GM21360 (cell line): ENCODE measurements around the gene TUG1.

Experiments used
- ATAC-seq: cut with Tn5 transposase; IDR thresholded peaks from one replicate; pipeline ENCODE4 v1.9.1; 2021; ENCODE audit warnings: mild to moderate bottlenecking, moderate library complexity; ENCODE audit not compliant: unreplicated experiment

TUG1 gene

DNA sequence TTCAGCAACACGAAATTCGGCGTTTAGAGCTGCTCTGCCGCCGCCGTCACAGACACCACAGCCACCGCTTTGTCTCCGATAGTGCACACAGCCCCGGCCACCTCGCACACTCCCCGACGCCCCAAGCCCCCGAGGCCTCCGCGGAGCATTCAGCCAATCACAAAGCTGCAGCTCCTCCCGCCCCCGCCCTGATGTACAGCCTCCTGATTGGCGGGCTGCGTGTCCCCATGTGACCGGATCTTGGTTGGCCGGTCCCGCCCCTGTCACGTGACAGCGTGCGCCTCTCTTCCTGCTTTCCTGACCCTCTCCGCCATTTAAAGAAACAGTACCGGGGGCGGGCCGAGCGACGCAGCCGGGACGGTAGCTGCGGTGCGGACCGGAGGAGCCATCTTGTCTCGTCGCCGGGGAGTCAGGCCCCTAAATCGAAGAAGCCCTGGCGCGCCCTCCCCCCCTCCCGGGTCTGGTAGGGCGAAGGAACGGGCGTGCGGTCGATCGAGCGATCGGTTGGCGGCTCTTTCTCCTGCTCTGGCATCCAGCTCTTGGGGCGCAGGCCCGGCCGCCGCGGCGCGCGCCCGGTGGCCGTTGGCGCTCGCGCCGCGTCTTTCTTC lies at the start of gene TUG1:
TUG1 (plus strand) TSS at position 342 of the 608 bp plus-strand sequence.
- ATAC-seq: peak; percentile 71

DNA sequence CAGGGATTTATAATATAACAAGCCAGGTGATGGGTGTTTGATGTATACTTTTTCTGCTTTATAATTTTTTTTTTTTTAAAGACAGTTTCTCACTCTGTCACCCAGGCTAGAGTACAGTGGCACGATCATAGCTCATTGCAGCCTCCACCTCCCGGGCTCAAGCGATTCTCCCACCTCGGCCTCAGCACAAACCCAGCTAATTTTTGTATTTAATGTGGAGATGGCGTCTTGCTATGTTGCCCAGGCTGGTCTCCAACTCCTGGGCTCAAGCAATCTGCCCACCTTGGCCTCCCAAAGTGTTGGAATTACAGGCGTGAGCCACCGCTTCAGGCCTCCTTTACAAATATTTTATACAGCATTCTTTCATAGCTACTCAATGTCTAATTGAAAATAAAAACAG lies 49.1 kb upstream of the TUG1 start:
- ATAC-seq: no peak

- no peak for ATAC-seq
Observed at GRCh38 chr22:30920407-30920806, 48.7 kb upstream of the TUG1 start.

DNA sequence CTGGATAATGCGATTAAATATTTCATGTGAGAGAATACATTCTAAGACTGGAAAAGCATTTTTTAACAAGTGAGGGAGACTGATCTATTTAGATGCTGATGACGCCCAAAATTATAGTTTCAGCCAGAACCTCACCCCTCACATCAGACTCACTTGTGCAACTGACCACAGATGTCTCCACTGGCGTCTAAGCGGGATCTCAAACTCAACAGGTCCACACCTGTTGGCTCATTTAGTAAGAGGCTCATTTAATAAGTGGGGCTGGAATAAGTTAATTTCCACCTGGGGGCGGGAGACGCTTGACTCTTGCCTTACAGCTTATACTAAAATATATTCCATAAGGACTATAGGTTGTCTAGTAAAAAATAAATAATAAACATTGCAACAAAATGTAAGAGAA lies 48.0 kb upstream of the TUG1 start:
- ATAC-seq: no peak

- ATAC-seq: no peak
Observed at GRCh38 chr22:30922151-30922611, 46.9 kb upstream of the TUG1 start.

- no peak for ATAC-seq
Observed at GRCh38 chr22:30923168-30923900, 45.7 kb upstream of the TUG1 start.

GRCh38 chr22:30925667-30926066 lies 43.4 kb upstream of the TUG1 start:
- no peak for ATAC-seq

DNA sequence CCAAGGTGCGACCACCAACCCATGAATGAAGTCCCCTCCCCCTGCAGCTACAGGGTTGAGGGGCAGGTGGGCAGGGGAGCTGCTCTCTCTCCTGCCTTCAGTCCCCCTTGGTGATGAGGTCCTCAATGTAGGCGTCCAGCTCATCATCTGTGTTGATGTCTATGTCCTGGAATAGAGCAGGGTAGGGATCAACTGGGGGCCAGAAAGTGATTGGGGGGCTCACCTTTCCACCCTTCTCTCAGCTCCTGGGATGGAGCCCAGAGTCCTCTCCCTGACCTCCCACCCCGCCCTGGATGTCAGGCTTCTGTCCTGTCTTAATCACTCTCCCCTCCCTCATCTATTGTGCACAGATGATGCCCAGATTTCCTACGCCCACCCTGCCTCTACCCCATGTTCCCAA lies 42.4 kb upstream of the TUG1 start:
- ATAC-seq: no peak

DNA sequence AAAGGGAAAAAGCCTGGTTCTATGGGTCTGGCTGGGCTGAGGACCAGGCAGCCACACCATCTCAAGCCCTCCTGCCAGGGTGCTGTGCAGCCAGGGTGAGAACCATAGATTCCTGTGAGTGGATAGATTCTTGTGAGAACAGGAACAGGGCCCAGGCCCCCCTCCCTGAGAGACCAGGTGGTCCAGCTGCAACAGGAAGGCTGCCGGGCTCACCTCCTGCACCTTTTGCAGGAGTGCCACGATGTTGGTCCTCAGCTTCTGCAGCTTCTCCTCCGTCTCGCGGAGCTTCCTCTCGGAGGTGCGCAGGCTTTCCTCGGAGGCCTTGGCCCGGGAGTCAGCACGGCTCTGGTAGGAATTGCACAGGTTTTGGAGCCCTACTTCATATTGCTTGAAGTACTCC lies 41.3 kb upstream of the TUG1 start:
- ATAC-seq: no peak

DNA sequence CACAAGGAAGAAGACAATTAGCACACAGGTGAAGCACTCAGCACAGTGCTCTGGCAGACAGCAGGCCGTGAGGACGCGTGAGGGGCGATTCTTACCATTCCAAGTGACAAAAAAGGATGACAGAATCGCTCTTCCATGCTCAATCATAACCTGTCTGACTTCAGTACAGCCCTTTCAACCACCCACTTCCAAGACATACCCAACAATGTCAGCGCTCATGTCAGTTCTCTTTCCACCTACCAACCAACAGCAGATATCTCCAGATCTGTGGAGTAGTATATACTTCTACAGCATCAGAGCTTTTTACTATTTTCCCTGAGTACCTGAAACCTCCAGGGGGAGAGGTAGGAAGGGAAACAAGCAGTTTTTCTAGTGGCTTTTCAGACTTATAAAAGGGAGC lies 40.7 kb upstream of the TUG1 start:
- no peak for ATAC-seq

DNA sequence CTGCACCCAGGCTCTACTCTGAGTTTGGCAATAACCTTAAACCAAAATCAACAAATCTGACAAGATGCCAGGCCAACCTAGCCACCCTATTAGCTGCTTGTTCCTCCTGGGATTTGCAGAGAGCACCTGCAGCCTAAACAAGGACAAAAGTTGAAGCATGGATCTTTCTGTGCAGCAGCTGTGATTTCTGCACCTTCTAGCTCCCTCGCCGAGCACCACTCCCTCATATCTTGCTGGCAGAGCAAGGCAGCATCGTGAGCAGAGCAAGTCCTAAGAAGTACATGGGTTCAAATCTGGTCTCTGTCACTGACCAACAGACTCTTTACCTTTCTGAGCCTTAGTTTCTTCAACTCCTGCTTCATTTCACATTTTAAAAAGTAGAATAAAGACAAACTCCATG lies 38.8 kb upstream of the TUG1 start:
- no peak for ATAC-seq

DNA sequence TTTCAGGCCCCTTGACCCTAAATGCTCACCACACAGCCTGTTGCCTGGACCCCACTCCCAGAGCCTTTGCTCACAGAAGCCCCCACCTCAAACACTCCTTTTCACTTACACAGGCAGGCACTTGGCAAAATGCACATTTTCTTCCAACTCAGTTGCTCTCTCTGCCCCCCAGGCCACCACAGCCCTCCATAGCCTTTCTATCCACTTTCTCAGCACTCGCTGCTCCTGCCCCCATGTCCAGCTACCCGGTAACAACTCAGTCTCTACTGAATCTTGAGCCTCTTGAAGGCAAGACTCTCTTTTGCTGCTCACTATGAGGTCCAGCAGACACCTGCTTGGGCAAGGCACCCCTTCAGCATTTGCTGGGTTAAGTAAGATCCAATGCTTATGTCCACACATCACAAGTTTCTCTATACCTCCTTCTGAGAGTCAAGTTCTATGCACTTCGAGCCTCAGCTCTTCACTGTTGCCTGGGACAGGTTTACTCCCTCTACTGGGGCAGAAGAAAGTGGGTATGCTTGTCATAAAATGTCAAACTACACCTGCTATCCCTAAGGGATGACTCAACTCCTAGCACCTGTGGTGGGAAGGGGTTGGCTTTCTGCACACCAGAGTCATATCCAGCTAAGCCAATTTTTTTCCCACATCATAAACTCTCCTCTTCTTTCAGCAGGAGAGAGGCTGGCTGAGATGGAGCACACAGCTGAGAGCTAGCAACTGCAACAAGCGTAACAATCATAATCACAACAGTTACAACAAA lies 37.3 kb upstream of the TUG1 start:
- ATAC-seq: no peak

GRCh38 chr22:30932661-30933060 lies 36.4 kb upstream of the TUG1 start:
- no peak for ATAC-seq

DNA sequence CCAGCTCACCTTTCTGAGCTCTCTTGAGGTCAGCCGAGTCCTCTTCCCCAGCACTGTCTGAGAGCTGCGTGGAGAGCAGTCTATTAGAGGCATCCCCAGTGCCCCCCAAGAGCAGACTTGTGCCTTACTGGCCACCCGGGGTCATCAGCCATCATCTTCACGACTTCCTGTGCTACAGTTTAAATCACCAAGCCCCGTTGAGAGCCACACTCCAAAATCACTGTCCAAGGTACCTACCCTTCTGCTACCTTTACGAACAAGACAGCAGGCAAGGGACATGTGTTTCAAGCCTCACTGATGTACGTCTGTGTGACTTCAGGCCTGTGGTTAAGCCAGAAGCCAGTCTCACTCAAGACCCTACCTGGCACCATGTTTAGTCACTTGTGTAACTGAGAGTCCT lies 35.6 kb upstream of the TUG1 start:
- no peak for ATAC-seq

GRCh38 chr22:30934053-30934452 lies 35.0 kb upstream of the TUG1 start:
- ATAC-seq: no peak

DNA sequence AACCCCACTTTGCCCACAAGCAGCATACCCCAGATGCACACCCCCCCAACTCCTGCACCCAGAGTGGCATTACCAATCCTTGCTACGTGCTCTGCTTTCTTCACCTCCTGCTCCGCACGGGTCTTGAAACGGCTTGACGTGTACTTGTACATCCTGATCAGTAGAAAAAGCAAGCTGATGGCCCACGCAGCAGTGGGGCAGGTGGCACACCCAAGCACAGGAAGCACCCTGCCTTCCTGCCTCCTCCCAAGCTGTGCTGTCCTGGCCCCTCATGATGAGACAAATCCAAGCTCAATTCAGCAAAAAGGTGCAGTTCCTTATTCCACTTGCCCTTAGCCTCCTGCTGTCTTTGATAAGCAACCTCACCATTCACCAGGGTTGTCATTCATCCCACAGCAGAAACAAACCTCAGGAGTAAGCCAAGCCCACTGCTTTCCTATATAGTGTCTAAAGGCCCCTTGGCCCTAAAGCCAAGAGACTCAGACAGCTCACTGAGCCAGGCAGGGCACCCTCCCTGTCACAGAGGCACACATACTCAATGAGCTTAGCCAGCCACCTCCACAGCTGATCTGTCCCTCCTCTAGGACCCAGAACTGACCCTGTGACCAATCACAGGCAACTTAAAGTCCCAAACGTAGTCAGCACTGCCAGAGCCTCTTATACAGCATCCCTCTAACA lies 28.2 kb upstream of the TUG1 start:
- no peak for ATAC-seq

DNA sequence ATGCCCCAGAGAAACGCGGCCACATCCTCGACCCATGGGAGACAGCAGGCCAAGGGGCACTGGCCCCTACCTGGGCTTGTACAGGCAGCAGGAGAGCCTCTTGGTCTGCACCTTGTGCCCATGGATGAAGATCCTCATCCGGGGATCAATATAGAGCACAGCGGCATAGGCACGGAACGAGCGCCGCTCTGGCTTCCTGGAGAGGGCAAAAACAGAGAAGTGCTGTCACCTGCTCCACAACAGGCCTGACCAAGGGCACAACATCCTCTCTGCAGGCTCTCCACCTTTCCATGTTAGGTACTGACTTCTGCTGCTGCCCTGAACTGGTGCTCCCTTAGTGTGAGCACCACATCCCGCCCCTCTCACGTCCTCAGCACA lies 27.7 kb upstream of the TUG1 start:
- ATAC-seq: no peak

- ATAC-seq: no peak
Observed at GRCh38 chr22:30943368-30943767, 25.7 kb upstream of the TUG1 start.

DNA sequence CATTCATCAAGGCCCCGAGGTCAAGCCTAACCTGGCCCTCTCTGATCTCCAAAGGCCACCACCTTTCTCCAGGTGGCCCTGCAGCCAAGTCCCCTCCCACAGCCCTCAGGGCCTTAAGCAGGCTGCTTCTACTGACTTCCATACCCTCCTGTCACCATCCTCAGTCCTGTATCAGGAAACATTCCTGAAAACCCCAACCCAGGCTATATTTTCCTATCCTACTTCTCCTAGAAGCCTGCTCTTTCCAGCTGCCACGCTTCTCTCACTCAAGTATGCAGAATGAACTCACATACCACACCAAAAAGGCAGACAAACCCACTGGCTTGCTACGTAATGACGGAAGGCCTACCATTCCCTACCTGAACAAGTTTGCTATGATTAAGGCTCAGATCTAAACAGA lies 24.1 kb upstream of the TUG1 start:
- no peak for ATAC-seq

GRCh38 chr22:30945653-30946052 lies 23.4 kb upstream of the TUG1 start:
- no peak for ATAC-seq

DNA sequence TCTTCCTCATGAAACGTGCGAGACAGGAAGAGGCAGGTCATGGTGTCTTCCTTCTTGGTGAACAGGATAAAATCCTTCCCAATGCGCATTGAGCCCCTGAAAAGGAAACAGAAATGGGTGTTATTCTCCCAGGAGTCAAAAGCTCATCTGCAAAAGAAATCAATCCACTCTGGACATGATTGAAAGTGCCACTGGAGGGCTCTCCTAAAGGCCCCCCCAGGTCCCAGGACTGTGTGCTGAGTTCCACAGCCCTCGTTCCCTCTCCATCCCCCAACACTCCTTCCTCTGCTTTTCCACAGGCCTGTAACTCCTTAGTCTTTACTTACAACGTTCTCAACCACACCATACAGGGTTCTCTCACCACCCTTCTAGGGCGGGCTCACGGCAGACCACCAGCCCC lies 22.7 kb upstream of the TUG1 start:
- ATAC-seq: no peak
